Measurements from ENCODE around the gene GPALPP1. TPM values are rescaled to one million over a fixed set of nuclear protein-coding genes. Genes with fewer than 3 reads are reported as not detected.

GPALPP1 gene
- total and polyA plus RNA-seq, 2 donors (not counting 1 experiment from before 2014, with no cell fraction given), result 21.7 to 37.7 TPM

DNA sequence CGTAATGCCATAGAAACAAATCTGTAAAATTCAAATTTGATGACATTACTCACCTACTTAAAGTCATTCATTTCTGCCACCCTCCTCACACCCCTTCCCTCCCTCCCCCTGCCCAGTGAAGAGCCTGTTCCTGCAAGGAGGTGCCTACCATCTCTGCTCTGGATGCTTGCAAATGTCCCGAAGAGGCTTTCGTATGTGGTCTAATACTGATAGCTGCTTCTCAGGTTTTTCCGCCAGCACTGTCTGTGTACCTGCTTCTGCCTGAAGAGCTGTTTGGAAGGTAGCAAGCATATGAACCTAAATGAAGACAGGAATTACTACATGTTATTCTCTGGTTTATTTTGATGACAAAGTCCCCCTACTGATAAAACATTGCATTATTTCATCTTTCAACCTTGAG is 57.1 kb downstream of the GPALPP1 start:
- Histone ChIP-seq H3K9me3 (ENCODE audit: control insufficient read depth, insufficient read depth, low read depth, low read length) (no peaks in the 10 kb centered on the region), H3K4me2 (ENCODE audit: extremely low read depth, insufficient read depth, low read length) (no peak overlapping the region), H3K27ac (ENCODE audit: insufficient read depth, low read length) (no peak overlapping the region), H3K9ac (ENCODE audit: insufficient read depth, low read length) (no peak overlapping the region), H3K4me3 (replicated peaks in 1 of 4; ENCODE audit: control extremely low read depth in 1 of 4, insufficient read depth in 1 of 4, low read depth in 3 of 4, low read length in 4 of 4) (peak overlapping the region in 2 of 4 experiments; percentile 63 to 91), H3K36me3 (ENCODE audit: control insufficient read depth, insufficient read depth, low read length) (no peaks in the 10 kb centered on the region), H3K27me3 (ENCODE audit: control insufficient read depth, insufficient read depth, low read length) (no peaks in the 10 kb centered on the region), H3K79me2 (ENCODE audit: control insufficient read depth, insufficient read depth, low read length) (no peaks in the 10 kb centered on the region), H4K20me1 (ENCODE audit: control insufficient read depth, extremely low read depth, insufficient read depth, low read length) (no peaks in the 10 kb centered on the region), H2AFZ (ENCODE audit: low read length) (peak overlapping the region; percentile 16), H3K4me1 (ENCODE audit: control insufficient read depth, extremely low read depth, insufficient read depth, low read length) (peaks cover 5% of the 10 kb centered on the region)
- DNase-seq (ENCODE audit: low read depth in 2 of 2), result no peak
- TF ChIP-seq, protein P1, sequence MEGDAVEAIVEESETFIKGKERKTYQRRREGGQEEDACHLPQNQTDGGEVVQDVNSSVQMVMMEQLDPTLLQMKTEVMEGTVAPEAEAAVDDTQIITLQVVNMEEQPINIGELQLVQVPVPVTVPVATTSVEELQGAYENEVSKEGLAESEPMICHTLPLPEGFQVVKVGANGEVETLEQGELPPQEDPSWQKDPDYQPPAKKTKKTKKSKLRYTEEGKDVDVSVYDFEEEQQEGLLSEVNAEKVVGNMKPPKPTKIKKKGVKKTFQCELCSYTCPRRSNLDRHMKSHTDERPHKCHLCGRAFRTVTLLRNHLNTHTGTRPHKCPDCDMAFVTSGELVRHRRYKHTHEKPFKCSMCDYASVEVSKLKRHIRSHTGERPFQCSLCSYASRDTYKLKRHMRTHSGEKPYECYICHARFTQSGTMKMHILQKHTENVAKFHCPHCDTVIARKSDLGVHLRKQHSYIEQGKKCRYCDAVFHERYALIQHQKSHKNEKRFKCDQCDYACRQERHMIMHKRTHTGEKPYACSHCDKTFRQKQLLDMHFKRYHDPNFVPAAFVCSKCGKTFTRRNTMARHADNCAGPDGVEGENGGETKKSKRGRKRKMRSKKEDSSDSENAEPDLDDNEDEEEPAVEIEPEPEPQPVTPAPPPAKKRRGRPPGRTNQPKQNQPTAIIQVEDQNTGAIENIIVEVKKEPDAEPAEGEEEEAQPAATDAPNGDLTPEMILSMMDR (conservative IDR thresholded peaks at IDR 0.05 in 1 of 2, IDR thresholded peaks at IDR 0.05 in 1 of 2; ENCODE audit: low read depth in 1 of 2, low read length in 2 of 2), result no peak
- TF ChIP-seq EZH2 (IDR thresholded peaks at IDR 0.05; ENCODE audit: low read length, missing control alignments), result no peak

DNA sequence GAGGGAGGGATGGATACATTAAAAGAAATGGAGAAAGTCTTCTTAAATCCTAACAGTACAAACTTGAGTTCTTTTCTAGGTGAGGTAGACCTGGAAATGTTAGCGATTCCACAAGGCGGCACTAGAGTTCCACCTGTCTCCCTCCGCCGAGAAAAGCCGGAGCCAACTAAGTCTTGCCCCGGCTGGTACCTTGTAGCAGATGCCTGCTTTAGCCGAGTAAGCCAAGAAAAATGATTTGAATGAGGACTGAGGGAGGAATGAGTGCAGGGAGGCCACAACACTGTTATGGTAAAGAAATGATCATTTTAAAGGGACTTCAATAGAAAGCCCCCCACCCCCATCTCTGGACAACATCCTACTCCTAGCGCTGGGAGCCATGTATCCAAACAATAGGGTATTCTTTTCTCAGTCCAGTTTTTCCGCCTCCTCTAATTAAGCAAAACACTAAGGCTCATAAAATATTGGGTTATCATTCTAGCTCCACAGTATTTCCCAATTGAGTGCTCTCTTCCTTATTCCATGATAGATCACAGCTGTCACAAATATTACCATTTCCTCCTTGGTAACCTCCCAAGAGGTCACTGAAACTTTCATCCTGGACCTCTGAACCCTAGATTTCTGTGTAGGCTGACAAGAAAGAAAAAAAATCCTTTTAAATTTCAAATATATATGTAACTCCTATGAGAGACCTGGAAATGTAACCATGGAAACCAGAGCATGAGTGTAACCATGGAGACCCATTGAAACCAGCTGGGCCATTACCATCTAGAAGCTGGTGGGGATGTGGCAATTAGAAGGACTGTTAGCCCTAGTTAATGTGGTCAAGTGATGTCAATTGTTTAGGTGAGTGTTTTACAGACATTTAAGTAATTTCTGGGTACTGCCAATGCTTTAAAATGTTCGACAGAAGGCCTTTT is 58.3 kb downstream of the GPALPP1 start:
- TF ChIP-seq, protein P1 (conservative IDR thresholded peaks at IDR 0.05 in 1 of 2, IDR thresholded peaks at IDR 0.05 in 1 of 2; ENCODE audit: low read depth in 1 of 2, low read length in 2 of 2), result peak; percentile 83 to 94
- no peak for TF ChIP-seq EZH2 (IDR thresholded peaks at IDR 0.05; ENCODE audit: low read length, missing control alignments)
- H3K4me2 ChIP-seq (ENCODE audit: extremely low read depth, insufficient read depth, low read length), result peak overlapping the region; percentile 98
- peak overlapping the region; percentile 92 for H2AFZ ChIP-seq (ENCODE audit: low read length)
- no peaks in the 10 kb centered on the region for H3K9me3 ChIP-seq (ENCODE audit: control insufficient read depth, insufficient read depth, low read depth, low read length)
- H3K36me3 ChIP-seq (ENCODE audit: control insufficient read depth, insufficient read depth, low read length), result no peaks in the 10 kb centered on the region
- H3K4me3 ChIP-seq (replicated peaks in 1 of 4; ENCODE audit: control extremely low read depth in 1 of 4, insufficient read depth in 1 of 4, low read depth in 3 of 4, low read length in 4 of 4), result peak overlapping the region; percentile 36 to 91 (median 52)
- H3K79me2 ChIP-seq (ENCODE audit: control insufficient read depth, insufficient read depth, low read length), result no peaks in the 10 kb centered on the region
- no peaks in the 10 kb centered on the region for H4K20me1 ChIP-seq (ENCODE audit: control insufficient read depth, extremely low read depth, insufficient read depth, low read length)
- H3K4me1 ChIP-seq (ENCODE audit: control insufficient read depth, extremely low read depth, insufficient read depth, low read length), result peaks cover 5% of the 10 kb centered on the region
- no peaks in the 10 kb centered on the region for H3K27me3 ChIP-seq (ENCODE audit: control insufficient read depth, insufficient read depth, low read length)
- no peak overlapping the region for H3K9ac ChIP-seq (ENCODE audit: insufficient read depth, low read length)
- peak overlapping the region; percentile 25 for H3K27ac ChIP-seq (ENCODE audit: insufficient read depth, low read length)
- DNase-seq (ENCODE audit: low read depth in 2 of 2), result peak; percentile 75 to 83

DNA sequence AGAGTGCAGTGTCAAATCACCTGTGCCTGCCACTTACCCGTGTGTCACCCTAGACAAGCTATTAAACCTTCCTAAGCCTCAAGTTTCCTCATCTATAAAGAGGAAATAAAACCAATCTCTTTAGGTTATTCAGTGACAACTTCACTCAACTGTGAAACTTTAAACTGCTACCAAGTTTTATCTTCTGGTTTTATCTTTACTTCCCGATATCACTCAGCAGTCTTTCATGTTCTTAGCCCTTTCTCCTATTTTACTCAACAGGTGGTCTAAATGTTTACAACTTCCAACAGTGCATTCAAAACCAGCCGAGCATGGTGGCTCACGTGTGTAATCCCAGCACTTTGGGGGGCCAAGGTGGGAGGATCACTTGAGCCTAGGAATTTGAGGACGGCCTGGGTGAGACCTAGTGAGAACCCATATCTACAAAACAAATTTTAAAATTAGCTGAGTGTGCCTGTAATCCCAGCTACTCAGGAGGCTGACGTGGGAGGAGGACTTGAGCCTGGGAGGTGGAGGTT is 59.6 kb downstream of the GPALPP1 start:
- H3K9ac ChIP-seq (ENCODE audit: insufficient read depth, low read length), result no peak overlapping the region
- no peak for DNase-seq (ENCODE audit: low read depth in 2 of 2)
- TF ChIP-seq EZH2 (IDR thresholded peaks at IDR 0.05; ENCODE audit: low read length, missing control alignments), result no peak
- TF ChIP-seq, protein P1 (conservative IDR thresholded peaks at IDR 0.05 in 1 of 2, IDR thresholded peaks at IDR 0.05 in 1 of 2; ENCODE audit: low read depth in 1 of 2, low read length in 2 of 2), result no peak
- no peak overlapping the region for H3K4me3 ChIP-seq (replicated peaks in 1 of 4; ENCODE audit: control extremely low read depth in 1 of 4, insufficient read depth in 1 of 4, low read depth in 3 of 4, low read length in 4 of 4)
- no peaks in the 10 kb centered on the region for H3K79me2 ChIP-seq (ENCODE audit: control insufficient read depth, insufficient read depth, low read length)
- H3K4me2 ChIP-seq (ENCODE audit: extremely low read depth, insufficient read depth, low read length), result no peak overlapping the region
- peaks cover 5% of the 10 kb centered on the region for H3K4me1 ChIP-seq (ENCODE audit: control insufficient read depth, extremely low read depth, insufficient read depth, low read length)
- no peak overlapping the region for H2AFZ ChIP-seq (ENCODE audit: low read length)
- no peaks in the 10 kb centered on the region for H3K36me3 ChIP-seq (ENCODE audit: control insufficient read depth, insufficient read depth, low read length)
- no peaks in the 10 kb centered on the region for H3K27me3 ChIP-seq (ENCODE audit: control insufficient read depth, insufficient read depth, low read length)
- H3K9me3 ChIP-seq (ENCODE audit: control insufficient read depth, insufficient read depth, low read depth, low read length), result no peaks in the 10 kb centered on the region
- H3K27ac ChIP-seq (ENCODE audit: insufficient read depth, low read length), result no peak overlapping the region
- H4K20me1 ChIP-seq (ENCODE audit: control insufficient read depth, extremely low read depth, insufficient read depth, low read length), result no peaks in the 10 kb centered on the region

Measured in fibroblast of lung (primary cell).